ENCODE data around the gene AK4. TPM values are rescaled to one million over a fixed set of nuclear protein-coding genes. Genes with fewer than 3 reads are reported as not detected.

The AK4 gene
- total and polyA plus RNA-seq, 2 of the 8 experiments (the other 6 are each of a cell fraction or from before 2014, with no cell fraction given), result 64.5 to 175 TPM

GRCh38 chr1:65247419-65248359 lies 99.7 kb downstream of the AK4 start:
- no peaks in the 10 kb centered on the region for H3K9me3 ChIP-seq (ENCODE audit: insufficient read depth in 2 of 2, low read depth in 1 of 2, low read length in 1 of 2)
- no peaks in the 10 kb centered on the region for H3K79me1 ChIP-seq (ENCODE audit: low read depth, low read length)
- no peaks in the 10 kb centered on the region for H3K36me3 ChIP-seq (ENCODE audit: control insufficient read depth in 2 of 4, insufficient read depth in 4 of 4, low read length in 3 of 4)
- no peak overlapping the region for H3K4ac ChIP-seq (replicated peaks; ENCODE audit: insufficient read length, low read depth, low read length)
- H3K18ac ChIP-seq (ENCODE audit: extremely low read depth, low read length), result no peak overlapping the region
- no peak overlapping the region for H2BK12ac ChIP-seq (ENCODE audit: low read depth, low read length)
- no peak overlapping the region for H3K56ac ChIP-seq (replicated peaks; ENCODE audit: insufficient read length, low read depth, low read length)
- H4K20me1 ChIP-seq (replicated peaks in 1 of 2; ENCODE audit: control insufficient read depth in 1 of 2, insufficient read depth in 2 of 2, low read length in 2 of 2), result no peaks in the 10 kb centered on the region
- no peaks in the 10 kb centered on the region for H3K79me2 ChIP-seq (ENCODE audit: control insufficient read depth in 1 of 2, insufficient read depth in 2 of 2, low read length in 2 of 2)
- H2BK15ac ChIP-seq (ENCODE audit: low read length), result no peak overlapping the region
- no peak overlapping the region for H3K23ac ChIP-seq (ENCODE audit: insufficient read length)
- DNase-seq (ENCODE audit: low read depth in 1 of 2, low spot score in 2 of 2), result no peak
- H3K23me2 ChIP-seq (ENCODE audit: low read depth, low read length), result no peaks in the 10 kb centered on the region
- no peak overlapping the region for H3K9ac ChIP-seq (replicated peaks in 1 of 4; ENCODE audit: extremely low read depth in 1 of 4, low read depth in 3 of 4, low read length in 3 of 4)
- H2BK120ac ChIP-seq (replicated peaks; ENCODE audit: low read depth, low read length), result no peak overlapping the region
- H4K5ac ChIP-seq (ENCODE audit: insufficient read length, low read depth, low read length), result no peak overlapping the region
- no peak overlapping the region for H2BK20ac ChIP-seq (ENCODE audit: low read length)
- no peak overlapping the region for H3K4me2 ChIP-seq (ENCODE audit: insufficient read depth in 1 of 2, low read depth in 2 of 2, low read length in 2 of 2)
- no peak overlapping the region for H2AK5ac ChIP-seq (ENCODE audit: low read depth, low read length)
- H2BK5ac ChIP-seq (ENCODE audit: low read depth, low read length), result no peak overlapping the region
- no peaks in the 10 kb centered on the region for H3K27me3 ChIP-seq (replicated peaks in 1 of 4; ENCODE audit: control insufficient read depth in 3 of 4, extremely low read depth in 1 of 4, insufficient read depth in 3 of 4, low read length in 3 of 4)
- POLR2A ChIA-PET (ENCODE audit: partially characterized antibody), result no interaction called here
- CTCF ChIA-PET (ENCODE audit: partially characterized antibody), result interaction anchor here (0.6 to 4.3 kb wide), 8 partner anchors 11 to 439 kb away, joined by 3 to 33 read pairs (median 3); no protein-coding TSS in a partner anchor
- H4K8ac ChIP-seq (ENCODE audit: extremely low read depth, insufficient read depth, low read length), result no peak overlapping the region
- TF ChIP-seq CBX5 (IDR thresholded peaks at IDR 0.05; ENCODE audit: low read depth, low read length) (no peak), POLR2AphosphoS5 (IDR thresholded peaks at IDR 0.05; ENCODE audit: low read depth, low read length) (no peak), ATF2 (IDR thresholded peaks at IDR 0.05; ENCODE audit: low read length) (no peak)
- no peak overlapping the region for H3K27ac ChIP-seq (ENCODE audit: low read depth, low read length)
- H3K14ac ChIP-seq (ENCODE audit: insufficient read length), result no peak overlapping the region
- FAIRE-seq, result no peak
- H3K4me1 ChIP-seq (replicated peaks in 1 of 4; ENCODE audit: control insufficient read depth in 3 of 4, insufficient read depth in 4 of 4, low read length in 3 of 4), result no peaks in the 10 kb centered on the region
- WGBS, 2 experiments (ENCODE audit: extremely low coverage in 1 of 2, insufficient coverage in 1 of 2, insufficient read length in 1 of 2, insufficient replicate concordance in 2 of 2, low coverage in 1 of 2, low lambda C conversion rate in 2 of 2, missing lambda C conversion rate in 1 of 2), result 95% methylated on average over 4 of the region's 4 CpGs; no CpG with 5 or more reads in 1 of the 2 experiments
- H3K4me3 ChIP-seq (ENCODE audit: extremely low read depth in 1 of 4, insufficient read depth in 2 of 4, low read depth in 3 of 4, low read length in 4 of 4), result no peak overlapping the region
- H4K91ac ChIP-seq (replicated peaks; ENCODE audit: insufficient read length, low read length), result no peak overlapping the region
- H2AFZ ChIP-seq (ENCODE audit: low read length), result no peak overlapping the region

Data from H1 (cell line).